Endodermal cell (in vitro differentiated cells): ENCODE measurements around the gene OR6B2. TPM values are rescaled to one million over a fixed set of nuclear protein-coding genes. Genes with fewer than 3 reads are reported as not detected.

Experiments used
- DNase-seq: peaks from one replicate; pipeline ENCODE4 v3.0.0-alpha.2; 2017
- H3K27ac ChIP-seq: 2 replicates; pipeline ENCODE4 v1.5.1; 2013; ENCODE audit warnings: mild to moderate bottlenecking, low read depth, low read length, moderate library complexity
- H3K27me3 ChIP-seq: 2 replicates; pipeline ENCODE4 v1.6.1; 2013; ENCODE audit warnings: mild to moderate bottlenecking, low read length, moderate library complexity; ENCODE audit not compliant: insufficient read depth, control insufficient read depth, poor library complexity, severe bottlenecking
- H3K36me3 ChIP-seq: 2 replicates; pipeline ENCODE4 v1.7.0; 2013; ENCODE audit warnings: mild to moderate bottlenecking, low read length, moderate library complexity; ENCODE audit not compliant: control insufficient read depth, insufficient read depth
- H3K4me1 ChIP-seq: one replicate; pipeline ENCODE4 v1.7.0; 2013; ENCODE audit warnings: low read length; ENCODE audit not compliant: control insufficient read depth, insufficient read depth
- H3K4me3 ChIP-seq: 2 replicates; pipeline ENCODE4 v1.5.1; 2013; ENCODE audit warnings: mild to moderate bottlenecking, low read length, moderate library complexity
- H3K9ac ChIP-seq: 2 replicates; pipeline ENCODE4 v1.6.1; 2013; ENCODE audit warnings: mild to moderate bottlenecking, low read length, moderate library complexity; ENCODE audit not compliant: poor library complexity, severe bottlenecking; ENCODE audit errors: extremely low read depth
- H3K9me3 ChIP-seq: 2 replicates; pipeline ENCODE4 v1.6.1; 2013; ENCODE audit warnings: mild to moderate bottlenecking, low read length, moderate library complexity; ENCODE audit not compliant: control insufficient read depth
- H3K27ac Mint-ChIP-seq: 2 replicates; pipeline ENCODE4 v1.8.0; 2020; ENCODE audit warnings: mixed read lengths
- H3K27me3 Mint-ChIP-seq: 2 replicates; pipeline ENCODE4 v1.8.0; 2021; ENCODE audit warnings: mild to moderate bottlenecking, mixed read lengths; ENCODE audit not compliant: insufficient read depth
- H3K36me3 Mint-ChIP-seq: 2 replicates; pipeline ENCODE4 v1.8.0; 2020; ENCODE audit warnings: low read depth, mixed read lengths
- H3K4me1 Mint-ChIP-seq: 2 replicates; pipeline ENCODE4 v1.8.0; 2020; ENCODE audit warnings: mixed read lengths
- H3K4me3 Mint-ChIP-seq: 2 replicates; pipeline ENCODE4 v1.8.0; 2020; ENCODE audit warnings: mild to moderate bottlenecking, moderate library complexity, mixed read lengths
- H3K9me3 Mint-ChIP-seq: 2 replicates; pipeline ENCODE4 v1.8.0; 2020; ENCODE audit warnings: mild to moderate bottlenecking, mixed read lengths
- CTCF ChIP-seq: fragments of 200-600 bp; sonication (generic); conservative IDR thresholded peaks from 2 replicates; pipeline ENCODE4 v1.5.0; 2021; ENCODE audit warnings: antibody characterized with exemption, mild to moderate bottlenecking
- WGBS, 2 experiments: methylation state at CpG; one replicate each; pipeline versions ENCODE4 v1.1.5 to v1.1.7; 2013; ENCODE audit warnings: missing lambda C conversion rate in 2 of 2, mixed read lengths in 1 of 2; ENCODE audit not compliant: insufficient coverage in 1 of 2, insufficient read length in 1 of 2; 5-methylcytosine and 5-hydroxymethylcytosine counted together
- total RNA-seq, 2 donors: library from RNA; stranded (reverse); fragmentation: NEBNext Ultra II Directional in 1 of 2; extraction: Animal tissue kit (Norgen Biotek cat#: 25700) in 1 of 2; gene quantifications; 2 replicates in 1 of 2; 3 replicates in 1 of 2; pipeline ENCODE4 v1.2.1, GENCODE V29; 2021

Gene OR6B2
- total RNA-seq, 2 donors from 2014 or later = not detected

- Mint-ChIP-seq H3K36me3 (peaks cover 63% of the 10 kb centered on the region), H3K4me3 (no peak overlapping the region), H3K27me3 (no peaks in the 10 kb centered on the region), H3K9me3 (no peaks in the 10 kb centered on the region), H3K4me1 (no peaks in the 10 kb centered on the region), H3K27ac (no peak overlapping the region)
- WGBS, 2 experiments = 94 to 100% methylated on average over 3 to 7 of the region's 7 CpGs
- Histone ChIP-seq H3K36me3 (peaks cover 80% of the 10 kb centered on the region), H3K4me1 (no peaks in the 10 kb centered on the region), H3K9ac (no peak overlapping the region), H3K27ac (no peak overlapping the region), H3K4me3 (no peak overlapping the region), H3K9me3 (no peaks in the 10 kb centered on the region), H3K27me3 (no peaks in the 10 kb centered on the region)
- DNase-seq = no peak
- no peak for TF ChIP-seq CTCF
Measured at GRCh38 chr2:240002983-240003382, 27.2 kb downstream of the OR6B2 start.

- Histone ChIP-seq H3K4me1 (no peaks in the 10 kb centered on the region), H3K9ac (no peak overlapping the region), H3K27ac (no peak overlapping the region), H3K36me3 (peaks cover 70% of the 10 kb centered on the region), H3K4me3 (no peak overlapping the region), H3K27me3 (no peaks in the 10 kb centered on the region), H3K9me3 (no peaks in the 10 kb centered on the region)
- Mint-ChIP-seq H3K36me3 (peaks cover 62% of the 10 kb centered on the region), H3K27ac (no peak overlapping the region), H3K27me3 (no peaks in the 10 kb centered on the region), H3K4me1 (no peaks in the 10 kb centered on the region), H3K4me3 (no peak overlapping the region), H3K9me3 (no peaks in the 10 kb centered on the region)
- no peak for TF ChIP-seq CTCF
- DNase-seq = no peak
- WGBS, 2 experiments = 94 to 96% methylated on average over 6 to 11 of the region's 11 CpGs
Measured at GRCh38 chr2:240000671-240001070, 29.6 kb downstream of the OR6B2 start.

- Histone ChIP-seq H3K9ac (no peak overlapping the region), H3K27me3 (no peaks in the 10 kb centered on the region), H3K36me3 (peaks cover 44% of the 10 kb centered on the region), H3K4me1 (no peaks in the 10 kb centered on the region), H3K4me3 (no peak overlapping the region), H3K9me3 (no peaks in the 10 kb centered on the region), H3K27ac (no peak overlapping the region)
- Mint-ChIP-seq H3K9me3 (no peaks in the 10 kb centered on the region), H3K4me3 (no peak overlapping the region), H3K36me3 (peaks cover 62% of the 10 kb centered on the region), H3K27me3 (no peaks in the 10 kb centered on the region), H3K27ac (peak overlapping the region; percentile 18), H3K4me1 (no peaks in the 10 kb centered on the region)
- DNase-seq = no peak
- WGBS, 2 experiments = 86 to 90% methylated on average over 6 to 9 of the region's 9 CpGs
- TF ChIP-seq CTCF = no peak
Measured at GRCh38 chr2:239997686-239998409, 32.4 kb downstream of the OR6B2 start.
